Adrenal gland (tissue), 5 donors: ENCODE data around the gene CACNA1D.

Source experiments
- CTCF ChIP-seq, 6 experiments: fragments of 450-650 bp in 4 of 6; fragments of 200-600 bp in 2 of 6; sonication (generic) in 1 of 6; IDR thresholded peaks; 1 replicate in 5 of 6; 2 replicates in 1 of 6; pipeline versions ENCODE4 v1.5.1 to v1.8.0; 2016 to 2021; ENCODE audit warnings: antibody characterized with exemption in 6 of 6, mild to moderate bottlenecking in 2 of 6, moderate library complexity in 1 of 6
- POLR2A ChIP-seq, 2 donors: fragments of 450-650 bp; IDR thresholded peaks; one replicate each; pipeline ENCODE4 v1.6.1; 2017; ENCODE audit warnings: antibody characterized with exemption in 2 of 2, mild to moderate bottlenecking in 2 of 2, moderate library complexity in 1 of 2
- donor health status: DM: no; HTN: no; CAD: no.

- TF ChIP-seq CTCF (IDR thresholded peaks at IDR 0.05) (peak in 4 of 6 experiments; percentile 18 to 52 (median 36)), POLR2A (IDR thresholded peaks at IDR 0.05) (no peak)
Observed at GRCh38 chr3:53842436-53843194, 348.2 kb downstream of the CACNA1D start.
